ENCODE measurements around the gene LPAR5. TPM values are rescaled to one million over a fixed set of nuclear protein-coding genes. Genes with fewer than 3 reads are reported as not detected.

Gene LPAR5
- total RNA-seq, 1 donor from 2014 or later, result 2.9 TPM

DNA sequence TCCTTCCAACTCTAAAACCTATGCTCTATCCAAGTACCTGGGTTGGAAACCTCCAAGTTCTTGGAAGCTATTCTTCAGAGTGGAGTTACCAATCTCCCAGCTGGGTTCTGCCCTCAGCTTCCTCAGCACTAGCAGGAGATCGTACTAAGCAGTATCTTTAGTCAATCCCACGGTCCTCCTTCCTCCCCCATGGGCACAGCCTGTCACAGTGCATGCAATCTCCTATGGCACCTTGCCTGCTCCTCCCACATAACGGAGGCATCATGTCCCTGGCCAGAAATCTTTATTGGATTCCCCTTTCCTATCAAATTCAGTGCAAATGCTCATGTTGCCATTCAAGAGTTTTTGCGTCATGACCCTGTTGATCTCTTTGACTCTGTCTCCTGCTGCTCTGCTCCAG is 5.4 kb upstream of the LPAR5 start:
- DNase-seq (ENCODE audit: low spot score) (no peak), ATAC-seq (no peak)
- intact Hi-C loops (cut with DNase I), result no loop called here

DNA sequence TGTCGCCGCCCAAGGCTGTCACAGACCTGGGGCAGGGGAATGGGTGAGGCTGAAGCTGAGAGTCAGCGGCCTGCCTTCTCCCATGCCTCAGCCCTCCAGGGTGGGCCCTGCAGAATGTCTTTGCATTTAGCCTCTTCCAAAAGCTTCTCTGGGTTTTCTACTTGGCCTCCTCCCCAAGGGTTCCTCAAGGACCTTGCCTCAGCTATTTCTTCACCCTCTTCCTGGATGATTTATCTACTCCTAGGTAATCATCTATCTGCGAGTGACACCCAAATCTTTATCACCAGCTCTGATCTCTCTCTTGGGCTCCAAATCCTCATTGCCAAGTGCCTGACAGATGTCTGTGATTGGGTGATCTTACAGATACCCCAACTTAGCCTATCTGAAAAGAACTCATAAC is 4.7 kb upstream of the LPAR5 start:
- DNase-seq (ENCODE audit: low spot score) (no peak), ATAC-seq (no peak)
- intact Hi-C loops (cut with DNase I), result no loop called here

- DNase-seq (ENCODE audit: low spot score) (no peak), ATAC-seq (no peak)
- intact Hi-C loops (cut with DNase I), result no loop called here
Measured at GRCh38 chr12:6639151-6639801, 3.5 kb upstream of the LPAR5 start.

DNA sequence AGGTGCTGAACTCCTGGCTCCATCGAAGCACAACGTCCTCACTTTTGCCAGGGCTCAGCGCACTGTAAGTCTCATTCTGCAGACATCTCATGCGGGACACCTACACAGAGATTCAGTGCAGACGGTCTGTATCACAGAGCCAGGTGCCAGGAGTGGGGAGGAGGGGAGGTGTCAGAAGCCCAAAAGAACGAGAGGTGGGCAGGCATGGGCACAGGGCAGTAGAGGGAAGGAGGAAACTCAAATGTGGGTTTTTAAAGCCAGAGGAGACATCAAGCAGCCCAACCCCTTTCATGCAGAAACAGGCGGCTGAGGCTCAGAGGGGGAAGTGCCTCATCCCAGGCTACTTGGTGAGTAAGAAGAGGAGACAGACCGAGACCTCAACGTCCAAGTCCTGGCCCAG is 2.5 kb upstream of the LPAR5 start:
- ATAC-seq, result peak; percentile 24
- DNase-seq (ENCODE audit: low spot score), result no peak
- intact Hi-C loops (cut with DNase I), result no loop called here

GRCh38 chr12:6635375-6635855 is 344 bp downstream of the LPAR5 start:
- intact Hi-C loops (cut with DNase I), result no loop called here
- ATAC-seq (peak; percentile 20), DNase-seq (ENCODE audit: low spot score) (no peak)

DNA sequence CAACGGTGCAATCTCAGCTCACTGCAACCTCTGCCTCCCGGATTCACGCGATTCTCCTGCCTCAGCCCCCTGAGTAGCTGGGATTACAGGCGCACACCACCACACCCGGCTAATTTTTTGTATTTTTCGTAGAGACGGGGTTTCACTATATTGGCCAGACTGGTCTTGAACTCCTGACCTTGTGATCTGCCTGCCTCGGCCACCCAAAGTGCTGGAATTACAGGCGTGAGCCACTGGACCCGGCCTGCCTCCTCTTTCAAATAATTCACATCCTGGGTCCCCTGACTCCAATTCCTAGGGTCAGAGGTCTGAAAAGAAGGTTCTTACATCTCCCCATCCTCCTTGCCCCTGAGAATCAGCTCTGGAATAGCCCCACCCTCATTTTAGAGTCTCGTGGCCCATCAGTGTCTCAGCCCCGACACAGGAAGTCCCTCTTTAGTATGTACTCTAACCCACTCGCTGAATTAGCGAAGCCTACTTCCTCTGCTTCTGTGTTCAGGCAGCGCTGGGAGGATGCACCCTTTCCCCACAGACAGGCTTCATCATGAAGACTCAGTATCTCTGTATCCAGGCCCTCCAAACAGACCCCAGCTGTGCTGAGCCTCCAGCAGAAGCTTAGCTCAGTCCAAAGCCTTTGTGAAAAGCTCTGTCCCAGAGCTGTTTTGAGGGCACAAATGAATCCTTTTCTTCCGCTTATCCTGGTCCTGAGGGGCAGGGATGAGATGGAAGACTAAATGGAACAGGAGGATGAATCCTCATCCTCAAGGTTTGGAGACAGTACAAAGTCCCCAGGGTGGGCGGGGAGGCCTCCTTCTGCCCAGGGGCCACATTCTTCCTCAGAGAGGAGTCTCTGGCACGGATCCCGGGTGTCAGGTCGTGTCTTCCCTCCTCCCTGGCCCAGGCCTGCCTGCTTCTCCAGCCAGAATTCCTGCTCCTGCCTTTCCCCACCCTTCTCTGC is 3.5 kb downstream of the LPAR5 start:
- DNase-seq (ENCODE audit: low spot score), result no peak
- intact Hi-C loops (cut with DNase I), result no loop called here
- peak; percentile 80 for ATAC-seq

GRCh38 chr12:6631549-6631961 is 4.2 kb downstream of the LPAR5 start:
- intact Hi-C loops (cut with DNase I), result no loop called here
- no peak for DNase-seq (ENCODE audit: low spot score)
- ATAC-seq, result peak; percentile 34

GRCh38 chr12:6630736-6631135 is 5.0 kb downstream of the LPAR5 start:
- DNase-seq (ENCODE audit: low spot score) (no peak), ATAC-seq (no peak)
- intact Hi-C loops (cut with DNase I), result no loop called here

DNA sequence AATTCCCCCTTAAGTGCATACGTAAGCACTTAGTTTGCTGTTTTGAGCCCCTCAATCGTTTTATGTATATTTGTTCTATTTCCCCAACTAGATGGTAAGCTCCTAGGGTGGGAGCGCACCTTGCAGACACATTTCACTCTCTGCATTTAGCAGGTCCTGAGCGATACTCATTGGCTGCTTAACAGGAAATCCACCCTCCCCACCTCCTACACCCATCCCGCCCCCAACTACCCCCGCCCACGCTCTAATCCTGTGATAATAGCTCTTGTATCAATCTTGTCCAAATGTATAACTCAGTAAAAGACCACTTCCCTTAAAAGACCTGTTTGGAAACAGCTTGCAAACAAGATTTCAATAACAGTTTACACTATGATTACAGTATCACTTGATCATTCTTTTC is 8.1 kb downstream of the LPAR5 start:
- DNase-seq (ENCODE audit: low spot score) (no peak), ATAC-seq (no peak)
- intact Hi-C loops (cut with DNase I), result no loop called here

GRCh38 chr12:6626654-6627283 is 9.0 kb downstream of the LPAR5 start:
- DNase-seq (ENCODE audit: low spot score), result no peak
- intact Hi-C loops (cut with DNase I), result no loop called here
- no peak for ATAC-seq

DNA sequence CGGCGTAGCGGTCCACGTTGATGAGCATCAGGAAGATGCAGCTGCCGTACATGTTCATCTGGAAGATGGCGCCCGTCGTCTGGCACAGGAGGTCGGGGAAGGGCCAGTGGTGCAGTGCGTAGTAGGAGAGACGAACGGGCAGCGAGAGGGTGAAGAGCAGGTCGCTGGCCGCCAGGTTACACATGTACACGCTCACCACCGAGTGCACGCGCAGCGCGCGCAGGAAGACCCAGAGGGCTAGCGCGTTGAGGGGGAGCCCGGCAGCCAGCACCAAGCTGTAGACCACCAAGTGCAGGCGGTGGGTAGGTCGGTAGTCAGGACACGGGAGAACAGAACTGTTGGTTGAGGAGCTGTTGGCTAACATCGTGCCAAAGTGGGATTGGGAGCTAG is 14.9 kb downstream of the LPAR5 start:
- DNase-seq (ENCODE audit: low spot score) (no peak), ATAC-seq (no peak)
- intact Hi-C loops (cut with DNase I), result no loop called here

DNA sequence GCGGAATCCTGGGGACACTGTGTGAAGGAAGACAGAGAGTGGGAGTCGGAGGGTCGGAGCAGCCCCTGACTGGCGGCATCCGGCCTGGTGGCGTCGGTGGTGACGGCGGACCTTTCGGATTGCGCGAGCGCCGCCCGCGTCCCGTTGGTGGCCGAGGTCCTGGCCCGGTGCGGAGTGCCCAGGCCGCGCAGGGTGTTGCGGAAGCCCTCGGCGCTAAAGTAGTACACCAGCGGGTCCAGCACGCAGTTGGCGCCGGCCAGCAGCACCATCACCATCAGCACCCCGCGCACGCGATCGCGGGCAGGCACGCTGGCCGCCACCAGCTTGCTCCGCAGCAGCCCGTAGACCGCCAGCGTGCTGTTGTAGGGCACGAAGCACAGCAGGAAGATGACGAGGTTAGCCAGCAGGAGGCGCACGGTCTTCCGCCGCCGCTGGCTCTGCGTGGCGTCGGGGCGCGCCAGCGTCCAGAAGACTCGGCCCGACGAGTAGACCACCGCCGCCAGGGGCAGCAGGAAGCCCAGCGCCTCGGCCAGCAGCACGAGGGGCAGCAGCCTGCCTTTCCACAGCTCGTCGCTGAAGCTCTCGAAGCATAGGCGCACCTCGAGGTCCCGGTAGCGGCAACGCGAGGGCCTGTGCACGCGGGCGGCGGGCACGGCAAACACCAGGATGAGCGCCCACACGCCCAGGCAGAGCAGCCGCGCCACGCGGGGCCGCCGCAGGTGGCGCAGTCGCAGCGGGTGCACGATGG is 15.4 kb downstream of the LPAR5 start:
- ATAC-seq (no peak), DNase-seq (ENCODE audit: low spot score) (no peak)
- intact Hi-C loops (cut with DNase I), result no loop called here

DNA sequence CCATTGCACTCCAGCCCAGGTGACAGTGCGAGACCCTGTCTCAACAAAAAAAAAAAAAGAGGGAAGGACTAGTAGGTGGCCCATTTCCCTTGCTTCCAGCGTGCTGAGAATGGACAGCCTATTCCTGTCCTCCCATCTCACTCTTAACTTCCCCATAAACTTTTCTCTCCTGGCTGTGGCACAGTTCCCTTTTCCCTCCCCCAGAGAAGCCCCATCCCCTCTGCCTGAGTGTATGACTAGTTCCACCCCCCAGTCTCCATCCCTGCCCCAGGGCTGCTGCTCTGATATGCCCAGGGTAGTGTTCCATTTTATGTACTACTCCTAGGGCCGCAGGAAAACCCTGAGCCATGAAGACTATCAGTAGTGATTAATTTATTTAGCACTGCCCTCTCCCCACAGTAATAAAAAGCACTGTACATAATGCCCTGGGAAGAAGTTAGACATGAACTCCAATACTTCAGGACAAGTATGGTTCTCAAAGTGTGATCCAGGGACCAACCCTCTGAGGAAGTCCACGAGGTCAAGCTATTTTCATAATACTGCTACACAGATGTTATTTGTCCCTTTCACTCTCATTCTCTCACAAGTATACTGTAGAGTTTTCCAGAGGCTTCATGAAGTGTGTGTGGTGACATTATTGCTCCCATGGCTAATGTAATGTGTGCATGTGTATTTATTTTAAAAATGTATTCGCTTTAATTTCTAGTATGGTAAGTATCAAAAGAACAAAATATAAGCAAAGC is 17.1 kb downstream of the LPAR5 start:
- DNase-seq (ENCODE audit: low spot score) (no peak), ATAC-seq (no peak)
- intact Hi-C loops (cut with DNase I), result no loop called here

DNA sequence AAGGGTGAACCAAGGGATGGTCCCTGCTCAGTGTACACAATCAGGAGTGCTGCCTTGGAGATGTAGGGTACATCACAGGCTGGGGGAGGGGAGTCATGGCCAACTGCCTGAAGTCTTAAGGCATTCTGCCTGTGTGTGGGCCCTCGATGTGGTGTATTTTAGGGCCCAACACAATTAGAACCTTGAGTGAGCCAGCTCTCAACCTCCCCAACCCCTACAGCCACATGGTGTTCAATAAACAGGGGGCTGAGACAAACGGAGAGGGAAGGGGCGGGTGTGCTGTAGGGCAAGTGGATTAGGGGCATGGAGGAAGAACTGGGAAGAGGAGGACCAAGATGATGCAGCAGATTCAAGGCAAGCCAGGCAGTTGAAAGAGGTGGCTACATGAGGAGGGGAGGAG is 20.0 kb downstream of the LPAR5 start:
- no peak for ATAC-seq
- intact Hi-C loops (cut with DNase I), result no loop called here
- DNase-seq (ENCODE audit: low spot score), result no peak

DNA sequence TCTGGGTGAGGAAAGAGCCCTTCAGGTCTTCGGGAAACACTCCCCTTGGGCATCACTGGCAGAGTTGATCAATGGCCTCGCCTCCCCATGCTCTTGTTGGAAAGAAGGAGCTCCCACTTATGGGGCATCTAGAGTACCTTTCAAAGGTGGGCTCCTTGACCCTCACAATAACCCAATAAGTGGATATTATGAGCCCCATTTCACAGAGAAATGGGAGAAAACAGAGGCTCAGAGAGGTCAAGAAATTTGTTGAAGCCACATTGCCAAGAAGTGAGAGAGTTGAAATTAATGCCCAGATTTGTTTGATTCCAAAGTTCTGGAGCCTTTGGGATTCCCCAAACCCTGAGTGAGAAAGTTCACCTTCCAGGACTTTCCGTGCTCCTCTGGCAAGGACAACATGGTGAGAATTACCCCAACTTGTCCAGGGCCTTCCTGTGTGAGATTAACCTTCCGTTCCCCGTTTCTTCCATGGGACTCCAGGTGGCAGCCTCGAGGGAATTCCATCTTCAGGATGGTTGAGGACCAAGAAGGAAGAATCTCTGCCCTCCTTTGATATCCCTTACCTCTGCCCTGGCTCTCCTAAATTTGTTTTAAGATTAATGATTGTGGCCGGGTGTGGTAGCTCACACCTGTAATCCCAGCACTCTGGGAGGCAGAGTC is 21.1 kb downstream of the LPAR5 start:
- DNase-seq (ENCODE audit: low spot score) (no peak), ATAC-seq (no peak)

GRCh38 chr12:6613776-6614512 is 21.8 kb downstream of the LPAR5 start:
- ATAC-seq (peak; percentile 90), DNase-seq (ENCODE audit: low spot score) (peak; percentile 94)
- intact Hi-C loops (cut with DNase I), result no loop called here

More for the DNA sequence above, 21.1 kb downstream of the LPAR5 start:
- intact Hi-C loops (cut with DNase I), result no loop called here

DNA sequence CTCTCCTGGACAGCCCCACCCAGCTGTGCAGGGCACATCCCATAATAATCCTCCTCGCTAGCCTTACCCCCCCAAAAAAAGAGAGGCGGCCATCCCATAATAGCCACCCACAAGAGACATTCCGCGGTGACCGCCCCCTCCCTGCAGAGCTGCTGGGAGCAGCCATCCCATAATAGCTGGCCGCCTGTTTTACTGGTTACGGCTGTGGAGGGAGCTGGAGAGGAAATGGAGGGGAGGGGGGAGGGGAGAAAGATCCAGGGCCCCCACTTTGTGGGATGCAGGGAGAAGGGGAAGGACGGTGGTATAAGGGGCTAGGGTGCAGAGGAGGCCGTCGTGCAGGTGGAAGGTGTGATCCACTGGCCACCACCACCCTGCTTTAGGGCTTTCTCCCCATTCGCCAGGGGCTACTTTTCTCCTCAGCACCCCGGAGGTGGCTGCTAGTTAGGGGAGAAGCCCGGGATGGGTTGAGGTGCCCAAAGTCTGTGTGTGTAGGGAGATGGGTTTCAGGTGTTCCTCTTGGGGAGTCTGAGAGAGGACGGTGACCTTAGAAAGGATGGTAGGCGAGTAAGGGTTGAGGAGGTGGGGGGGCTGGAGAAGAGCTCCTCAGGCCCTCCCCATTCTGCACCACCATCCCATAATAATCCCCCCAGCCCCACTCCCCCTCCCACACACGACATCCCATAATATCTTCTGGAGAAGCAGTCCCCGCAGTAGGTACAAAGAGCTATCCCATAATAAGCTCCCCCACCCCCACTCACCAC is 22.6 kb downstream of the LPAR5 start:
- peak; percentile 72 for ATAC-seq
- intact Hi-C loops (cut with DNase I), result no loop called here
- peak; percentile 87 for DNase-seq (ENCODE audit: low spot score)

All from sciatic nerve (tissue), 2 donors.